Panc1 (cell line): ENCODE measurements around the gene COQ10A. TPM values are rescaled to one million over a fixed set of nuclear protein-coding genes. Genes with fewer than 3 reads are reported as not detected.

Experiments
- ATAC-seq: fragments of 200-7000 bp; cut with Tn5 transposase; 2 replicates; pipeline ENCODE4 v1.9.1; 2020; ENCODE audit warnings: mild to moderate bottlenecking, moderate library complexity
- BruUV-seq: library from RNA; stranded (reverse); fragments of 400-500 nt; replicated peaks from 2 replicates; lab custom pipeline; 2021; lab: Mats Ljungman, UMichigan
- CTCF ChIA-PET: fragments of 300-600 bp; sonication (Branson Sonifier 250); formaldehyde crosslinking; loops from one replicate; lab custom pipeline; 2022; ENCODE audit warnings: antibody characterized with exemption; lab: Charles Lee
- POLR2A ChIA-PET: fragments of 300-600 bp; sonication (Branson Sonifier 250); formaldehyde crosslinking; loops from one replicate; lab custom pipeline; 2022; ENCODE audit warnings: antibody characterized with exemption; lab: Charles Lee
- DNase-seq: peaks from one replicate; pipeline ENCODE4 v3.0.0-alpha.2; 2010; ENCODE audit warnings: low read depth, low spot score
- H3K27ac ChIP-seq: 2 replicates; pipeline ENCODE4 v1.5.1; 2011; ENCODE audit warnings: mild to moderate bottlenecking, low read length, inconsistent platforms
- H3K27me3 ChIP-seq: fragments of 200-500 bp; sonication (Bioruptor generic); 2 replicates; pipeline ENCODE4 v1.6.0; 2014; ENCODE audit warnings: low read length, inconsistent platforms; ENCODE audit not compliant: control insufficient read depth, insufficient read depth
- H3K36me3 ChIP-seq: fragments of 200-500 bp; sonication (Bioruptor generic); 2 replicates; pipeline ENCODE4 v1.5.1; 2014; ENCODE audit warnings: inconsistent platforms, mild to moderate bottlenecking, low read length, moderate library complexity; ENCODE audit not compliant: control insufficient read depth, insufficient read depth
- H3K4me1 ChIP-seq: 2 replicates; pipeline ENCODE4 v1.5.1; 2011; ENCODE audit warnings: inconsistent platforms, mild to moderate bottlenecking, low read length, moderate library complexity; ENCODE audit not compliant: control insufficient read depth, insufficient read depth
- H3K4me3 ChIP-seq, 2 experiments: 2 replicates each; pipeline ENCODE4 v1.5.1; 2011 to 2012; ENCODE audit warnings: low read depth in 2 of 2, low read length in 2 of 2, mild to moderate bottlenecking in 2 of 2, inconsistent platforms in 1 of 2, moderate library complexity in 1 of 2
- H3K9me3 ChIP-seq: fragments of 200-500 bp; sonication (Bioruptor generic); 2 replicates; pipeline ENCODE4 v1.5.1; 2014; ENCODE audit warnings: low read depth, mild to moderate bottlenecking, inconsistent platforms, low read length, moderate library complexity; ENCODE audit not compliant: control insufficient read depth, insufficient read depth
- CTCF ChIP-seq: fragments of 450-650 bp; IDR thresholded peaks from 2 replicates; pipeline ENCODE4 v1.5.1; 2017; ENCODE audit warnings: mild to moderate bottlenecking
- POLR2AphosphoS5 ChIP-seq: IDR thresholded peaks from 2 replicates; pipeline ENCODE4 v1.6.1; 2012; ENCODE audit warnings: mild to moderate bottlenecking, low read depth, low read length, moderate library complexity
- REST ChIP-seq, 2 experiments: IDR thresholded peaks; 2 replicates each; pipeline ENCODE4 v1.6.1; 2011 to 2012; ENCODE audit warnings: low read depth in 2 of 2, control low read depth in 1 of 2, low read length in 1 of 2, mild to moderate bottlenecking in 1 of 2, moderate library complexity in 1 of 2; ENCODE audit not compliant: insufficient read depth in 1 of 2
- SIN3A ChIP-seq: IDR thresholded peaks from 2 replicates; pipeline ENCODE4 v1.6.1; 2012; ENCODE audit warnings: low read depth, mild to moderate bottlenecking, low read length, moderate library complexity, borderline replicate concordance; ENCODE audit not compliant: insufficient read depth
- TCF7L2 ChIP-seq: IDR thresholded peaks from 2 replicates; pipeline ENCODE4 v1.6.1; 2011; ENCODE audit warnings: mild to moderate bottlenecking, low read depth, low read length, inconsistent platforms
- in situ Hi-C: cut with HindIII; loops from 2 replicates; pipeline ENCODE4 v1.10.0; 2016; ENCODE audit warnings: low sequenced_read_pairs, low pct_unique_long_range_greater_than_20kb
- intact Hi-C: fragments of 100-400 bp; cut with micrococcal nuclease; formaldehyde crosslinking; loops from one replicate; pipeline ENCODE4 v1.10.0; 2022; ENCODE audit not compliant: unreplicated experiment
- total RNA-seq: library from RNA; stranded (reverse); gene quantifications from one replicate; pipeline ENCODE4 v1.2.1, GENCODE V29; 2021; ENCODE audit not compliant: unreplicated experiment

COQ10A gene
- total RNA-seq, 1 experiment from 2014 or later, result 20.0 TPM

GRCh38 chr12:56304872-56305590, 38.3 kb downstream of the COQ10A start:
- ChIA-PET POLR2A (no interaction called here), CTCF (no interaction called here)
- H3K4me3 ChIP-seq, result no peak overlapping the region
- H3K27me3 ChIP-seq, result no peaks in the 10 kb centered on the region
- no peaks in the 10 kb centered on the region; the same call in 1 of the 2 replicates for H3K36me3 ChIP-seq
- DNase-seq (no peak), ATAC-seq (no peak)
- no peak for TF ChIP-seq REST (IDR thresholded peaks at IDR 0.05; ENCODE audit: insufficient read depth in 1 of 2, low read depth in 2 of 2, low read length in 1 of 2)
- no peak for TF ChIP-seq SIN3A
- TF ChIP-seq CTCF, result no peak
- no peak for TF ChIP-seq TCF7L2
- no peak for TF ChIP-seq POLR2AphosphoS5
- intact Hi-C loops (no loop called here), in situ Hi-C loops (no loop called here)
- no peaks in the 10 kb centered on the region for H3K9me3 ChIP-seq
- no TSS peak for BruUV-seq
- peaks cover 7% of the 10 kb centered on the region for H3K4me1 ChIP-seq
- no peak overlapping the region for H3K27ac ChIP-seq

GRCh38 chr12:56307221-56307965, 40.7 kb downstream of the COQ10A start:
- no peaks in the 10 kb centered on the region for H3K27me3 ChIP-seq
- ChIA-PET POLR2A (interaction anchor here (0.7 kb wide), 1 partner anchor 184 kb away, joined by 4 read pairs; no protein-coding TSS in a partner anchor), CTCF (interaction anchor here (0.7 kb wide), 1 partner anchor 118 kb away, joined by 4 read pairs; no protein-coding TSS in a partner anchor)
- H3K27ac ChIP-seq, result no peak overlapping the region
- in situ Hi-C loops (no loop called here), intact Hi-C loops (no loop called here)
- no peaks in the 10 kb centered on the region for H3K4me1 ChIP-seq
- no peak overlapping the region for H3K4me3 ChIP-seq
- H3K36me3 ChIP-seq, result peaks cover 5% of the 10 kb centered on the region; the same call in 1 of the 2 replicates
- no peak for TF ChIP-seq SIN3A
- no peak for TF ChIP-seq REST (IDR thresholded peaks at IDR 0.05; ENCODE audit: insufficient read depth in 1 of 2, low read depth in 2 of 2, low read length in 1 of 2)
- no peak for TF ChIP-seq POLR2AphosphoS5
- no peak for TF ChIP-seq CTCF
- no peak for TF ChIP-seq TCF7L2
- no TSS peak for BruUV-seq
- no peaks in the 10 kb centered on the region for H3K9me3 ChIP-seq
- ATAC-seq (no peak), DNase-seq (no peak)
